K562 (cell line): ENCODE data around the gene ELF3. TPM values are rescaled to one million over a fixed set of nuclear protein-coding genes. Genes with fewer than 3 reads are reported as not detected.

Experiments
- CLOCK ChIP-seq: fragments of 250-450 bp; sonication (Bioruptor Pico); IDR thresholded peaks from 2 replicates; pipeline ENCODE4 v1.4.0; 2020; ENCODE audit warnings: mild to moderate bottlenecking, moderate library complexity, borderline replicate concordance
- FOS ChIP-seq: IDR thresholded peaks from 3 replicates; pipeline ENCODE4 v1.6.1; 2011; ENCODE audit not compliant: insufficient read length; ENCODE audit errors: extremely low read depth
- GTF2A2 ChIP-seq: IDR thresholded peaks from 2 replicates; pipeline ENCODE4 v1.6.1; 2016; ENCODE audit warnings: mild to moderate bottlenecking, missing genetic modification characterization, missing compliant biosample characterization
- HDAC6 ChIP-seq: IDR thresholded peaks from 2 replicates; pipeline ENCODE4 v1.6.1; 2012; ENCODE audit warnings: low read depth, mild to moderate bottlenecking, control low read depth, inconsistent platforms, low read length, moderate library complexity
- JUND ChIP-seq, 2 experiments: IDR thresholded peaks; 2 replicates in 1 of 2; 3 replicates in 1 of 2; pipeline ENCODE4 v1.6.1; 2011; ENCODE audit warnings: borderline replicate concordance in 2 of 2, low read depth in 2 of 2, low read length in 2 of 2, improper control_type of control experiment in 1 of 2, missing biosample characterization in 1 of 2, missing genetic modification characterization in 1 of 2, missing genetic modification reagents in 1 of 2
- MAFK ChIP-seq: IDR thresholded peaks from 2 replicates; pipeline ENCODE4 v1.6.1; 2011; ENCODE audit warnings: low read length, improper control_type of control experiment
- PHF20 ChIP-seq: fragments of 450-650 bp; IDR thresholded peaks from 2 replicates; pipeline ENCODE4 v1.6.1; 2018; ENCODE audit not compliant: partially characterized antibody
- PML ChIP-seq: IDR thresholded peaks from 2 replicates; pipeline ENCODE4 v1.6.1; 2012; ENCODE audit warnings: low read length, inconsistent platforms
- RBM17 ChIP-seq: fragments of 200-400 bp; formaldehyde crosslinking; IDR thresholded peaks from 2 replicates; pipeline ENCODE4 v1.6.1; 2017; ENCODE audit warnings: low read depth, mild to moderate bottlenecking, low read length, borderline replicate concordance
- SNRNP70 ChIP-seq: fragments of 200-400 bp; formaldehyde crosslinking; optimal IDR thresholded peaks from 2 replicates; pipeline ENCODE3; 2017; ENCODE audit warnings: low read depth, low read length
- SPI1 ChIP-seq: IDR thresholded peaks from 2 replicates; pipeline ENCODE4 v1.6.1; 2011; ENCODE audit warnings: low read depth, low read length, control low read depth, borderline replicate concordance
- TFAP4 ChIP-seq: sonication (generic); formaldehyde crosslinking; IDR thresholded peaks from 2 replicates; pipeline ENCODE4 v1.8.0; 2022; ENCODE audit warnings: missing genetic modification reagents, mild to moderate bottlenecking, moderate library complexity, borderline replicate concordance
- ZNF224 ChIP-seq: sonication (generic); formaldehyde crosslinking; IDR thresholded peaks from 2 replicates; pipeline ENCODE4 v1.8.0; 2022; ENCODE audit warnings: mild to moderate bottlenecking, missing genetic modification reagents
- polyA plus RNA-seq, 8 experiments: library from polyadenylated mRNA; depleted of rRNA in 4 of 8; stranded (reverse) in 5 of 8; unstranded in 3 of 8; fragments of >200 nt; fragmentation: Nextera tagmentation in 2 of 8; fragmentation: Illumina TruSeq in 1 of 8; extraction: Ambion mirVana in 2 of 8; extraction: Trizol in 1 of 8; gene quantifications; 2 replicates each; pipeline versions ENCODE4 v1.2.1 to v1.2.3, GENCODE V29; 2011 to 2014; ENCODE audit warnings: inconsistent platforms in 1 of 8, missing spikeins in 1 of 8
- total RNA-seq, 7 experiments: library from RNA; depleted of rRNA in 6 of 7; stranded (reverse); fragments of >200 nt in 6 of 7; fragmentation: Illumina TruSeq in 2 of 7; extraction: Trizol in 2 of 7; gene quantifications; 2 replicates each; pipeline versions ENCODE4 v1.2.1 to v1.2.3, GENCODE V29; 2011 to 2021; ENCODE audit warnings: low replicate concordance in 1 of 7
- TF ChIP-seq, protein P1 (sequence below): fragments of 450-650 bp; IDR thresholded peaks from 2 replicates; pipeline ENCODE4 v1.6.1; 2016; ENCODE audit warnings: borderline replicate concordance
- TF ChIP-seq, protein P2 (sequence below): fragments of 250-450 bp; sonication (Bioruptor Pico); IDR thresholded peaks from 2 replicates; pipeline ENCODE4 v1.9.0; 2021; ENCODE audit warnings: mild to moderate bottlenecking

Gene ELF3
- total and polyA plus RNA-seq, 9 of the 15 experiments (the other 6 are each of a cell fraction or from before 2014, with no cell fraction given) = 0.03 to 1.2 (median 0.07) TPM; not detected in 4

GRCh38 chr1:202058001-202058908, 47.9 kb downstream of the ELF3 start (continued):
- TF ChIP-seq JUND (IDR thresholded peaks at IDR 0.05; ENCODE audit: borderline replicate concordance, low read depth, low read length) (peak; percentile 90), JUND (tag; IDR thresholded peaks at IDR 0.05; ENCODE audit: borderline replicate concordance, low read depth, low read length) (peak; percentile 86; the same call in 2 of the 3 replicates), ZNF224 (CRISPR knock-in tag) (no peak), SPI1 (peak; percentile 14; the same call in 1 of the 2 replicates), SNRNP70 (no peak), GTF2A2 (tag) (no peak), TFAP4 (CRISPR knock-in tag) (no peak), PML (no peak), RBM17 (no peak), FOS (peak; percentile 13), MAFK (0 out of 2 replicates have a peak, but pooled peaks have one; percentile 3), CLOCK (CRISPR knock-in tag) (no peak), PHF20 (no peak), HDAC6 (no peak)
- TF ChIP-seq, protein P1, sequence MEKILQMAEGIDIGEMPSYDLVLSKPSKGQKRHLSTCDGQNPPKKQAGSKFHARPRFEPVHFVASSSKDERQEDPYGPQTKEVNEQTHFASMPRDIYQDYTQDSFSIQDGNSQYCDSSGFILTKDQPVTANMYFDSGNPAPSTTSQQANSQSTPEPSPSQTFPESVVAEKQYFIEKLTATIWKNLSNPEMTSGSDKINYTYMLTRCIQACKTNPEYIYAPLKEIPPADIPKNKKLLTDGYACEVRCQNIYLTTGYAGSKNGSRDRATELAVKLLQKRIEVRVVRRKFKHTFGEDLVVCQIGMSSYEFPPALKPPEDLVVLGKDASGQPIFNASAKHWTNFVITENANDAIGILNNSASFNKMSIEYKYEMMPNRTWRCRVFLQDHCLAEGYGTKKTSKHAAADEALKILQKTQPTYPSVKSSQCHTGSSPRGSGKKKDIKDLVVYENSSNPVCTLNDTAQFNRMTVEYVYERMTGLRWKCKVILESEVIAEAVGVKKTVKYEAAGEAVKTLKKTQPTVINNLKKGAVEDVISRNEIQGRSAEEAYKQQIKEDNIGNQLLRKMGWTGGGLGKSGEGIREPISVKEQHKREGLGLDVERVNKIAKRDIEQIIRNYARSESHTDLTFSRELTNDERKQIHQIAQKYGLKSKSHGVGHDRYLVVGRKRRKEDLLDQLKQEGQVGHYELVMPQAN = no peak
- TF ChIP-seq, protein P2, sequence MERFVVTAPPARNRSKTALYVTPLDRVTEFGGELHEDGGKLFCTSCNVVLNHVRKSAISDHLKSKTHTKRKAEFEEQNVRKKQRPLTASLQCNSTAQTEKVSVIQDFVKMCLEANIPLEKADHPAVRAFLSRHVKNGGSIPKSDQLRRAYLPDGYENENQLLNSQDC (CRISPR knock-in tag) = no peak
